Karpas-422 (cell line): ENCODE data around the gene ACO2. TPM values are rescaled to one million over a fixed set of nuclear protein-coding genes. Genes with fewer than 3 reads are reported as not detected.
"Not testable (repeated sequence)": the region's sequence is repeated elsewhere in the genome, so short reads cannot be mapped to it uniquely, and the experiment has no call there.

ENCODE experiments used
- DNase-seq: peaks from one replicate; pipeline ENCODE4 v3.0.0-alpha.2; 2015
- H2AFZ ChIP-seq: fragments of 200-600 bp; sonication (generic); 2 replicates; pipeline ENCODE4 v1.6.1; 2014; ENCODE audit warnings: antibody characterized with exemption, low read length, mixed read lengths
- H3K27ac ChIP-seq: fragments of 200-600 bp; sonication (generic); 2 replicates; pipeline ENCODE4 v1.5.1; 2014; ENCODE audit warnings: mild to moderate bottlenecking, low read length, moderate library complexity
- H3K27me3 ChIP-seq: fragments of 200-600 bp; sonication (generic); 2 replicates; pipeline ENCODE4 v1.6.1; 2014; ENCODE audit warnings: low read length, mixed read lengths
- H3K36me3 ChIP-seq: fragments of 200-600 bp; sonication (generic); 2 replicates; pipeline ENCODE4 v1.6.1; 2014; ENCODE audit warnings: low read length, mixed read lengths; ENCODE audit not compliant: insufficient read depth
- H3K4me1 ChIP-seq: fragments of 200-600 bp; sonication (generic); 2 replicates; pipeline ENCODE4 v1.6.1; 2014; ENCODE audit warnings: mild to moderate bottlenecking, low read length, mixed read lengths
- H3K4me2 ChIP-seq: fragments of 200-600 bp; sonication (generic); 2 replicates; pipeline ENCODE4 v1.6.1; 2014; ENCODE audit warnings: low read length, low read depth, mild to moderate bottlenecking; ENCODE audit not compliant: poor library complexity, severe bottlenecking
- H3K4me3 ChIP-seq: fragments of 200-600 bp; sonication (generic); 2 replicates; pipeline ENCODE4 v1.5.1; 2014; ENCODE audit warnings: mild to moderate bottlenecking, antibody characterized with exemption, low read length, mixed read lengths
- H3K79me2 ChIP-seq: fragments of 200-600 bp; sonication (generic); 2 replicates; pipeline ENCODE4 v1.6.1; 2014; ENCODE audit warnings: mild to moderate bottlenecking, low read length, mixed read lengths
- H3K9ac ChIP-seq: fragments of 200-600 bp; sonication (generic); 2 replicates; pipeline ENCODE4 v1.6.0; 2014; ENCODE audit warnings: low read length
- H3K9me2 ChIP-seq: fragments of 200-600 bp; sonication (generic), shearing (Covaris generic); replicated peaks from 2 replicates; pipeline ENCODE4 v1.6.0; 2014; ENCODE audit warnings: mild to moderate bottlenecking, low read length, moderate library complexity; ENCODE audit not compliant: insufficient read depth
- H3K9me3 ChIP-seq: fragments of 300-700, 200-600 bp; sonication (generic); 2 replicates; pipeline ENCODE4 v1.6.1; 2014; ENCODE audit warnings: low read length, mixed read lengths
- H4K20me1 ChIP-seq: fragments of 200-600 bp; sonication (generic); 2 replicates; pipeline ENCODE4 v1.6.1; 2014; ENCODE audit warnings: mild to moderate bottlenecking, antibody characterized with exemption, low read length, low read depth; ENCODE audit not compliant: insufficient read depth
- total RNA-seq: library from RNA; depleted of rRNA; stranded (reverse); fragments of >200 nt; shearing (Covaris generic); gene quantifications from 2 replicates; pipeline ENCODE4 v1.2.3, GENCODE V29; 2014; ENCODE audit warnings: low replicate concordance

Gene ACO2
- total RNA-seq, 1 experiment from 2014 or later, result 67.7 TPM

- Histone ChIP-seq H3K9me2 (no peaks in the 10 kb centered on the region), H3K4me1 (no peaks in the 10 kb centered on the region), H4K20me1 (no peaks in the 10 kb centered on the region), H2AFZ (no peak overlapping the region), H3K27ac (no peak overlapping the region), H3K79me2 (no peaks in the 10 kb centered on the region), H3K36me3 (no peaks in the 10 kb centered on the region), H3K4me2 (no peak overlapping the region), H3K4me3 (no peak overlapping the region), H3K27me3 (no peaks in the 10 kb centered on the region), H3K9me3 (no peaks in the 10 kb centered on the region), H3K9ac (no peak overlapping the region)
- no peak for DNase-seq
Observed at GRCh38 chr22:41570221-41570620, 101.3 kb downstream of the ACO2 start.

GRCh38 chr22:41571786-41572185 lies 102.9 kb downstream of the ACO2 start:
- no peaks in the 10 kb centered on the region for H3K36me3 ChIP-seq

GRCh38 chr22:41572305-41572704 lies 103.4 kb downstream of the ACO2 start:
- not testable (repeated sequence) for H3K4me2 ChIP-seq, H3K9ac ChIP-seq, H3K36me3 ChIP-seq, DNase-seq, H3K27me3 ChIP-seq, H3K4me1 ChIP-seq, H3K4me3 ChIP-seq, H3K9me3 ChIP-seq, H2AFZ ChIP-seq, H4K20me1 ChIP-seq, H3K27ac ChIP-seq, H3K79me2 ChIP-seq, H3K9me2 ChIP-seq

More at GRCh38 chr22:41571786-41572185, 102.9 kb downstream of the ACO2 start:
- no peaks in the 10 kb centered on the region for H3K9me2 ChIP-seq
- no peak for DNase-seq
- no peaks in the 10 kb centered on the region for H3K9me3 ChIP-seq
- H3K9ac ChIP-seq, result no peak overlapping the region
- no peak overlapping the region for H3K27ac ChIP-seq
- no peak overlapping the region for H2AFZ ChIP-seq
- no peaks in the 10 kb centered on the region for H4K20me1 ChIP-seq
- no peaks in the 10 kb centered on the region for H3K27me3 ChIP-seq
- no peaks in the 10 kb centered on the region for H3K4me1 ChIP-seq
- no peak overlapping the region for H3K4me3 ChIP-seq
- H3K4me2 ChIP-seq, result no peak overlapping the region
- no peaks in the 10 kb centered on the region for H3K79me2 ChIP-seq

- Histone ChIP-seq H3K27ac (no peak overlapping the region), H2AFZ (no peak overlapping the region), H3K9ac (no peak overlapping the region), H3K4me3 (no peak overlapping the region), H3K36me3 (no peaks in the 10 kb centered on the region), H3K79me2 (no peaks in the 10 kb centered on the region), H3K9me2 (no peaks in the 10 kb centered on the region), H3K4me1 (no peaks in the 10 kb centered on the region), H4K20me1 (no peaks in the 10 kb centered on the region), H3K9me3 (no peaks in the 10 kb centered on the region), H3K4me2 (no peak overlapping the region), H3K27me3 (no peaks in the 10 kb centered on the region)
- DNase-seq, result no peak
Observed at GRCh38 chr22:41573677-41574076, 104.8 kb downstream of the ACO2 start.

GRCh38 chr22:41574847-41575381 lies 106.0 kb downstream of the ACO2 start:
- Histone ChIP-seq H3K4me3 (no peak overlapping the region), H3K27me3 (no peaks in the 10 kb centered on the region), H3K9me2 (no peaks in the 10 kb centered on the region), H3K9ac (no peak overlapping the region), H3K4me1 (no peaks in the 10 kb centered on the region), H2AFZ (no peak overlapping the region), H3K9me3 (no peaks in the 10 kb centered on the region), H3K79me2 (no peaks in the 10 kb centered on the region), H3K27ac (no peak overlapping the region), H3K4me2 (no peak overlapping the region), H3K36me3 (no peaks in the 10 kb centered on the region; the same call in 1 of the 2 replicates), H4K20me1 (no peaks in the 10 kb centered on the region)
- no peak for DNase-seq

GRCh38 chr22:41575533-41575932 lies 106.6 kb downstream of the ACO2 start:
- Histone ChIP-seq H3K27ac (no peak overlapping the region), H3K79me2 (no peaks in the 10 kb centered on the region), H3K4me1 (no peaks in the 10 kb centered on the region), H3K27me3 (no peaks in the 10 kb centered on the region), H3K9me2 (no peaks in the 10 kb centered on the region), H3K4me2 (no peak overlapping the region), H2AFZ (no peak overlapping the region), H3K9ac (no peak overlapping the region), H3K36me3 (no peaks in the 10 kb centered on the region; the same call in 1 of the 2 replicates), H4K20me1 (no peaks in the 10 kb centered on the region), H3K9me3 (no peaks in the 10 kb centered on the region), H3K4me3 (no peak overlapping the region)
- DNase-seq, result no peak

GRCh38 chr22:41576877-41577276 lies 108.0 kb downstream of the ACO2 start:
- Histone ChIP-seq H3K9me2 (no peaks in the 10 kb centered on the region), H3K27me3 (no peaks in the 10 kb centered on the region), H2AFZ (no peak overlapping the region), H3K27ac (no peak overlapping the region), H3K4me3 (no peak overlapping the region), H3K4me1 (no peaks in the 10 kb centered on the region), H3K36me3 (no peaks in the 10 kb centered on the region; the same call in 1 of the 2 replicates), H3K9me3 (no peaks in the 10 kb centered on the region), H3K4me2 (no peak overlapping the region), H4K20me1 (no peaks in the 10 kb centered on the region), H3K9ac (no peak overlapping the region), H3K79me2 (no peaks in the 10 kb centered on the region)
- DNase-seq, result peak; percentile 82

GRCh38 chr22:41578114-41578513 lies 109.2 kb downstream of the ACO2 start:
- Histone ChIP-seq H3K9me3 (no peaks in the 10 kb centered on the region), H3K79me2 (no peaks in the 10 kb centered on the region), H2AFZ (no peak overlapping the region), H3K27me3 (no peaks in the 10 kb centered on the region), H3K9ac (no peak overlapping the region), H3K9me2 (no peaks in the 10 kb centered on the region), H4K20me1 (no peaks in the 10 kb centered on the region), H3K4me3 (no peak overlapping the region), H3K27ac (no peak overlapping the region), H3K4me1 (no peaks in the 10 kb centered on the region), H3K4me2 (no peak overlapping the region), H3K36me3 (no peaks in the 10 kb centered on the region; the same call in 1 of the 2 replicates)
- DNase-seq, result no peak
